SHP77 treated with DMSO at 0.1 percent for 48 hours (cell line): ENCODE data around the gene KIAA0513.

Source experiments
- DNase-seq: peaks from one replicate; lab custom pipeline; 2025; lab: John Stamatoyannopoulos, UW

Gene KIAA0513

DNA sequence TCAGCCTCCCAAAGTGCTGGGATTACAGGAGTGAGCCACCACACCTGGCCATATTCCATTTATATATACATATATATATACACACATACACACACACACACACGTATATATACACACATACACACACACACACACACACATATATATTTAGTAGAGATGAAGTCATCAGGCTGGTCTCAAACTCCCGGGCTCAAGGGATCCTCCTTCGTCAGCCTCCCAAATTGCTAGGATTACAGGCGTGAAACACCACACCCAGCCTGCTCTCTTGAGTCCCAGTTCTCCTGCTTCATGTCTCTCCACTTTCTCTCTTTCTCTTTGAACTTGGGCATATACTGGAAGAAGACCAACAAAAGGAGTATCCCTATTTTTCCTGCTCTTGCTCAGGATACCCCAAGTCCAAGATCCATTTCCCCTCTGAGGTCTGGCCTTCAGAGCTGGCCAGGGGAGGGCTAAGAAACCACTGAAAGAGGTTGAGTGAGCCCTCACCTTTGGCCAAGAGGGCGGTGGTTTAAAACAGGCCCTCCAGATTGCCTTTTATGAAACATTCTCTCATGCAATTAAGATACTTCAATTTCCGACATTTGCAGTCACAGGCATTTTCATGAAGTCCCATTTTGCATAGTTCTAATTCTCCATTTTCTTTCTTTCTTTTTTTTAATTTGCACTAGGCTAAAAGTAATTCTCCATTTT is 46.8 kb downstream of the KIAA0513 start:
- DNase-seq: no peak

DNA sequence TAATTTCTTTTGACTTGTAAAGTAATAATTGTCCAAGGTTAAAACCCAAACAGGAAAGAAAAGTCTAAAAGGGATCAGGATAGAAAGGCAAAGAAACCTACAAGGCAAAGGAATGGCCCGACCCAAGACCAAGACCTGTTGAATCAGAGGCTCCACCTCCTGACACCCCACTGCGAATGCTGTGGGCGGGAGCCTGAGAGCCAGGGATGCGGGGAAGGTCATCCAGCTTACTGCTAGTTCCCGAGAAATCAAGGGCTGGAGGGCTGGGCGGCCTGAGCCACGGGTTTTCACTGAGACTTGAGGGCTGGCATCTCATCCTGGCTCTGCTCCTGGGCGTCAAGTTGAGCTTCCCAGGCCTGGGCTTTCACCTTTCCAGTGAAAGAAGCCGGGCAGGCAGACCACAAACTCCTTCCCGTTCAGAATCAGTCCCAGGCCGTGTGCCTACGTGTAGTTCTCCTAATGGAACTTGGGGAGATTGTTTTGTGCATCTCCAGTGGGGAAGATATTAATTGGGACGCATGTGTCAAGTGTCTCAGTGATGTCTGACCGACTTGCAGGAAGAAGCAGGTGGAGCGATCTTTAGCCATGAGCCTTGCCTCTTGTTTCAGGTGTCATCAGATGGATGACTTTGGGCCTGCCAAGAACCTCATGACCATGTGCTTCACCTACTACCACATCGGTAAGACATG is 47.8 kb downstream of the KIAA0513 start:
- DNase-seq: no peak

DNA sequence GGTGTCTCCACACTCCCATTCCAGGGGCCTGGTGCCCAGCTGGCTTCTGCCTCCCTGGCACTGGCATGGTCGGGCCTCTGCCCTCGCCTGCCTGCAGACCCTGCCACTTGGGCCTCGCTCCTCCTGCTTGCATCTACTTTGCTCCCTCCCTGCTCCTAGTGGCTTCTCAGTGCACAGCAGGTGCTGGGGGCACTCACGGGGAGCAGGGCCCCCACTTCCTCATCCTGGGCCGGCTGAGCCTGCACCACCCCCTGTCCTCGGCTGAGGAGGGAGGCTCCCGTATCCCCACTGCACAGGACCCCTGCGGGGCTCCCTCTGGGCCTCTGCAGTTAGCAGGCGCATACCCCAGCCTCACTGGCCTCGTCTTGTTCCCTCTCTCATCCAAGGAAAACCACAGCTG is 49.4 kb downstream of the KIAA0513 start:
- DNase-seq: no peak

DNA sequence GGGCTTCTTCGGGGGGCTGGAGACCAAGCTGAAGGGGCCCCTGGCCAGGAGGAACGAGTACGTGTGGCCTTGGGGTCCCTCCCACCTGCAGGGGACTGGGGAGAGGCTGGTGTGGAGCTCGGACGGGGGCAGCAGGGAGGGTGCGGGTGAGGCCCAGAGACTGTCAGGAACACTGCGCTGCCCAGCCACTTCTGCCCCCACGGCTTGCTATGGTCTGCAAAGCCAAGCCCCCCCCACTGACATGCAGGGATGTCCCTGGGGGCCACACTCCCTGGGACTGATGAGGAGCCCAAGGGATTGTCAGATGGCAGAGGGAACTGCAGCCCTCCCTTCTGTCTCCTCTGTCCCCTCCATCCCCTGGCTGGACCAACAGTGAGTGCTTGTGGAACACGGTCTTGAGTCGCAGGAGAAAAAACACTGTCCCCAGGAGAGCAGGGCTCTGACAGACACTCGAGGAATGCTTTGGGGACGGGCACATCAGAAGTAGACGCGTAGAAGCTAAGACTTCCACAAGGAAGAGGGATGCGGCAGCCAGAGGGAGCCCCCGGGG is 50.1 kb downstream of the KIAA0513 start:
- no peak for DNase-seq

DNA sequence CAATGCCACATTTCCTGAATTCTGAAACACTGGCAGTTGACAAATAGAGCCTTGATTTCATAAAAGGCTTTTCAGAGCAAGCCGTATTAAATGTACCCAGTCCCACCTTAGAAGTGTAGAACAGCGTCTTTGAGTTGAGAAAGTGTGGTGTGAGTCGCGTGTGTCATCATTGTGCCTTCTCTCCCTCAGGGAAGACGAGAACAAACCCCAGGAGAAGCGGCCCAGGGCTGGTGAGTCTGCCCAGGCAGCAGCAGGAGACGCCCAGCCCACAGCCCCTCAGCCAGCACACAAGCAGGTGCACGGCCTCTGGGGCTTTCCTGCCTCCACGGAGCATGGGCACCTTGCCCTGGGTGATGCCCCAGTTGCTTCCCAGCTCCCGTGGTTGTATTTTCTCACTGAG is 50.6 kb downstream of the KIAA0513 start:
- no peak for DNase-seq

DNA sequence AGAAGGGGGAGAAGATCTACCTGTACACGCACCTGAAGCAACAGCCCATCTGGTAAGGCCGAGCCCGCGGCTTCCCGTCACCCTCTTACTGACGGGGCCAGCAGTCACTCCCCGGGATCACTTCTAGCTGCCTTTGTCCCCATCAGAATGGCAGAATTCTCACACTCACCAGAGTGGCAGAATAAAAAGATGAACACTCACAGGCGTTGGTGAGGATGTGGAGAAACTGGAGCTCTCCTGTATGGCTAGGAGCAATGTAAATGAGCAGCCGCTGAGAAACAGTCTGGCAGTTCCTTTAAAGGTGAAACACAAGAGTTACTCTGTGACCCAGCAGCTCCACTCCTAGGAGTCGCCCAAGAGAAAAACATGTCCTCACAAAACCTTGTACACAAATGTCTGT is 51.4 kb downstream of the KIAA0513 start:
- no peak for DNase-seq

DNA sequence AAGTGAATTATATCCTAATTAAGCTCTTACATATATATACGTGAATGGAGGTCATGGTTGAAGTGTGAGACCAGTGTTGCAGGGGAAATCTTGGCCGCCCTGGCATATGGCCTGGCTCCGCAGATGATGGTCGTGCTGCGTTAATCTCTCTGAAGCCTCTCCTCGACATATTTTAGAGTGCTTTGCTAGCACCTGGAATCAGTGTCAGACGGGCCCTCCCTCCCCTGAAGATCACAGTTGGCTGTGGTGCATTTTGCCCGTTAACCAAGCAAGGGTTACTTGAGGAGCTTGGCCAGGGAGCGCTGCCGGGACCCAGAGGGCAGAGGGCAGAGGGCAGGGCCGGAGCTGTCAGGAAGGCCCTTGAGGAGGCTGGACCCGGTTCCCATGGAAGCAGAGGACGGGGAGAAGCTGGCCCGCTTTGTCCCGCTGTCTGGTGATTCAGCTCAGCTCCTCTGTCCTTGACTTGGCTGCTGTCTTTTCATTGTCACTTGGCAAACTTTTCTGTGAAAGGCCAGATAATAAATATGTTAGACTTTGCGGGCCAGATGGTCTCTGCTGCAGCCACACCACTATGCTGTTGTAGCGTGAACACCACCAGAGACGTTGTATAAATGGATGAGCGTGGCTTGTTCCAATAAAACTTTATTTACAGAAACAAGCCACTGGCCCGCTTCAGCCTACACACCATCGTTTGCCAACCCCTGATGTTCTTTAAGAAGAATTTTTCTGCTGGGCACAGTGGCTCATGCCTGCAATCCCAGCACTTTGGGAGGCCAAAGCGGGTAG is 52.4 kb downstream of the KIAA0513 start:
- no peak for DNase-seq

DNA sequence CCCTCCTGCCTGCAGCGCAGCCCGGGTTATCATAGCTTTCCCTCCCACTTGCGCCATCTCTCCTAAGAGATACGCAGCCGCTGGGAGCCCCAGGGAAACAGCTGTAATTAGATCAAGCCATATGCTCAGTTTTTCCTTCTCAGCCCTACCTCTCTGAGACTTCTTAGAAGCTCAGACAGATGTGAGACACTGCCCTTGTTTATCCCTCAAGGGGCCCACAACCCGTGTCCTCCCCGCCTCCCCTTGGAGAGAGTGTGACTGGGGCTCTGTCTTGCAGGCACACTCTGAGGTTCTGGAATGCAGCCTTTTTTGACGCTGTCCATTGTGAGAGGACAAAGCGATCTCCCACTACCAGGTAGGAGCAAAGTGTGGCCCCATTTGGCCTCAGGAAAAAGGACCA is 53.4 kb downstream of the KIAA0513 start:
- no peak for DNase-seq

DNA sequence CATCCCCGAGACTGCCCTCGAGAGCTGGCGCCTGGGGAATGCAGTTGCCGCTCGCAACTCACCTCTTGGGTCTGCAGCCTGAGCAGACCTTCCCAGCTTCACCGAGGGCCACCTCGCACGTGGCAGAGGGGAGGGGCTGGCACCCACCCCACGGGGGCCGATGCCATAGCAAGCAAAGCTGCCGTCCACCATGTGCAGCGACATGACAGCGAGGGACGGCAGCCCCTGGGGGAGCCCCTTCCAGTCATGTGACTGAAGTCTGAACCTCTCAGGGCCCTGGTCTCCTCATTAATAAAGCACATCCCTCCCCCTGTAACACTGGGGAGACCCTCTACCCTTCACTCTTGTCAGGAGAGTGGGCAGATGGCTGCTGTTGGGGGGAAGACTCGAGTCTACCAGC is 54.2 kb downstream of the KIAA0513 start:
- no peak for DNase-seq

DNA sequence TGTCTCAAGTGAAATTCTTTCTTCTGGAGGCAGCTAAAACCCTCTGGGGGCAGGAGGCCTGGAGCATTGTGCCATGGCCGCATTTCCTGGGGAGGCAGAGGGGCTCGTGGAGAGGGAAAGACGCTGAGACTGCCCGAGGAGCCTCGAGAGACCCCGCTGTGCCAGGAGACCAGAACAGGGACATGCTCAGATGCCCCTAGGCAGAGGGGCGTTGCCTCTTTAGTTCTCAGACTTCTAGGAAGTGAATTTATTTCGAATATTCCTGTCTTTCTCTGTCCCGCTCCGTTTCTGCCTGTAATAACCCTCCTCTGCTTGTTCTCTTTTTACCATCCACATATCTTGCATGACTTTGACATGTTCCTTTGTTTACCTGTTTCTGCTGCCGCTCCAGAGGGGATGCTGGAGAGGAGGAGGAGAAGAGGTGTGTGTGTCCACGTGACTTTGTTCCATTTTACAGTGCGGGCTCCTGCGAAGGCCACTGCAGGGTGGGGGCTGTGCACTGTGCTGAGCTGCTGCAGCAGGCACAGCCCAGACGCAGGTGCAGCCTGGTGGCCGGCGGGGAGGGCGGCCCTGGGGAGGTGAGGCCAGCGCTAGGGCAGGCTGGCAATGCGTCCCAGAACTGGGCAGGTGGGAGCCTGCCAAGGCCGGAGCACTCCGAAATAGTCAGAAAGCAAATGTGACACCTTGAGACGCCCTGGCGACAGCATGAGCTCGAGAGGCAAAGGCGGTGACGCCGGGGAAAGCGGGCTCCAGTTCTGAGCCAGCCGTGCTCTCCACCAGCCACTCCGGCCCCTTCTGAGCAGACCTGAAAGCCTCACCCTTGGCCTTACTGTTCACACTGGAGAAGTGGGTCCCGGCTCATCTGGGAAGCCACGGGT is 54.8 kb downstream of the KIAA0513 start:
- DNase-seq: no peak

DNA sequence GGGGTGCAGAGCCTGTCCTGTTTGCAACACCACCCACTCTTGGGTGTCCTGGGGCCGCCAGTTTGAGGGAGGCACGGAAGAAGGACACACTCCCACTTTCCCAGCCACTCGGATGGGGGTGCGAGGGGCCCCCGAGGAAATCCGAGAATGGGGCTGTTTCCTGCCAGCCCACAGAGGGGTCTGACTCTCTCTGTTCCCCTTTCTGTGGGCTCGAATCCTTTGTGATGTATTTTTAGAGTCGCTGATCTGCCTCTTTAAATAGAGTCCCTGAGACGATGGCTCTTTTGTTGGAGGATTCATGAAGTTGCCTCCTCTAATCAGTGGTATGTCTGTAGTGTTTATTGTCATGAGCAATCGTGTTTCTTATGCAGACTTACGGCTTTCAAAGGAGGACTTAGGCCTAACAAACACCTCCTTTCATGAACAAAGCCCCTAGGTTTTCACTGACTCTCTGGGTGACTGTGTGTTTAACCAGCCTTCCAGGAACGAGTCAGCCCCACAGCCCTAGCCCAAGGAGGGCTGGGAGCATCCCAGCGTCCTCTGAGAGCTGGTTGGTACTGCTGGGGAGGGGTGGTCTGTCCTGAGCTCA is 55.5 kb downstream of the KIAA0513 start:
- DNase-seq: no peak

DNA sequence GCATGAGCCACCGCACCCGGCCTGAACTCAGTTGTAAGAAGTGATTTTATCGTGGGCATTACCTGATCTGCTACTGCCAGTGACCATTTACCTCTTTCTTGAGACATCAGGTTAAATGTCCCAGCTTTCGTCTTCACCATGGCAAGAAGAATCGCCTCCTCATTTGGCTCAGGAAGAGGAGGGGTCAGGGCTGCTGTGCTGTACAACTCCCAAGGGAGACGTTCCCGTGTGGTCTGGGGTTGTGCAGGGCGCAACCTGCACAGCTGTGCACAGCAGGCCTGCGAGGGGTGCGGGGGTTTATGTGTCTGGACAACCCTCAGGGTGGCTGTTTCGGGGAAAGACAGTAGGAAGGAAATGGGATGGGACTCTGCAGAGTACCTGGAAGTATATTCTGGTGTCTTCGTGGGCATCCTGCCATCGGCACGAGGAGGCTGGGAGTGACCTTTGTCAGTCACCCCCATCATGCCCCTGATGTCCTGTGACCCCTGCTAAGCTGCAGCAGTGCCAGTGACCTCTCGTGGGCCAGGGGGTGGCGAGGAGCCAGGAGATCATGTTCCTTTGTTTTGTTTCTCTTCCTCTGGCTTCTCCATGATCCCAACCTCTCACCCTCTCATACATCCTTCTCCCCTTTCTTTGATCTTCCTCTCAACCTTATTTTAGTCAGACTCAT is 57.4 kb downstream of the KIAA0513 start:
- no peak for DNase-seq

DNA sequence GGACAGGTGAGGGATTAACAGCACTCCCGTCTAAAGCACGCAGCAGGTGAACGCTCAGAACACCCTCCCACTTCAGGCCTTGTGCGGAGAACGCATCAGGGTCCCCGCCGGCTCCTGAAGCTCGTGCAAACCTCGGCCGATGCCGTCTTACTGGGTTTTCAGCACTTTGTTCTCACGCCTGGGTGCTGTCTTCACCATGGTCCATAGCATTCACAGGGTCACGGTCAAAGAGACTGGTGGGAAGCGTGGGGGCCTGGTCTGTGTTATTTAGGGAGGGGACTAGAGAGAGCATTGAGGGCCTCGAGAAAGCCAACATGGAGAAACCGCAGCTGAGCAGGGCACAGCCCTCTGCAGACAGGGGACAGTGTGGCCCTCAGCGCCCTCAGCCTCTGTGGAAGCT is 58.1 kb downstream of the KIAA0513 start:
- no peak for DNase-seq

DNA sequence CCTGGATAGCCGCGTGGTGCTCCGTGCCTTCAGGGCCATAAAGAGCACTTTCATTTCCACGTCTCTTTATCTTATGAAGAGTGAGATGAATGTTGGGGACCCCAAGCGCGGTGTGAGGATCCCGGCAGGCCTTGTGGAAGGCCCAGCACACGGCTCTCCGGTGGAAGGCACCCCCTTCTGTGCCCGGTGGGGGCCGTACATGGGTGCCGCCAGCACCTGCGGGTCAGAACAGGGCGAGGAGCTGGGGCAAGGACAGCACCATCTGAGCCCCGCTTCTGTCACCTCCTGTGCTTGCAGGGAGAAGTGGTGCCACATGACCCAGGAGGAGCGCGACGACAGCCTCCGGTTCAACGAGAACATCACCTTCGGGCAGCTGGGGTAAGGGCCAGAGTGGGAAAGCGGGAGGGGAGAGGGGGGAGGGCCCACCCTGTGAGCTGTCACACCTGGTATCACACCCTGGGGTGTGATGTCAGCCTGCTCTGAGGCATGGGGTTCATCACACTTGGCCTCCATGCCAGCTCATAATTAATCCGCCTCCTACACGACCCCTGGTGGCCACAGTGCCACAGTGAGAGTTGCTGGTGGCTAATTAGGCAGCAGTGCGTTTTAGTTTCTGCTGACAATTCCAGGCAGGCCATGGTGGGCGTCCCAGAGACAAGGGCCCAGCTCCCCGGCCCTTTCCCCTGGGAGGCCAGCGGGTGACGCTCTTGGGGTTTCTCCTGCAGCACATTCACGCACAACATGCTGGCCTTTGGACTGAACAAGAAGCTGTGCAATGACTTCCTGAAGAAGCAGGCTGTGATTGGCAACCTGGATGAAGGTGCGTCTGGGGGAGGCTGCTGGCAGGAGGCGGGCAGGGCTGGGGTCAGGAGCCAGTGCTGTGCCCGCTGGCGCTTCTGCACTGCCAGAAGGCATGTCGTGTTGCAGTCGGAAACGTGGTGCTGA is 59.0 kb downstream of the KIAA0513 start:
- peak; percentile 21 for DNase-seq

DNA sequence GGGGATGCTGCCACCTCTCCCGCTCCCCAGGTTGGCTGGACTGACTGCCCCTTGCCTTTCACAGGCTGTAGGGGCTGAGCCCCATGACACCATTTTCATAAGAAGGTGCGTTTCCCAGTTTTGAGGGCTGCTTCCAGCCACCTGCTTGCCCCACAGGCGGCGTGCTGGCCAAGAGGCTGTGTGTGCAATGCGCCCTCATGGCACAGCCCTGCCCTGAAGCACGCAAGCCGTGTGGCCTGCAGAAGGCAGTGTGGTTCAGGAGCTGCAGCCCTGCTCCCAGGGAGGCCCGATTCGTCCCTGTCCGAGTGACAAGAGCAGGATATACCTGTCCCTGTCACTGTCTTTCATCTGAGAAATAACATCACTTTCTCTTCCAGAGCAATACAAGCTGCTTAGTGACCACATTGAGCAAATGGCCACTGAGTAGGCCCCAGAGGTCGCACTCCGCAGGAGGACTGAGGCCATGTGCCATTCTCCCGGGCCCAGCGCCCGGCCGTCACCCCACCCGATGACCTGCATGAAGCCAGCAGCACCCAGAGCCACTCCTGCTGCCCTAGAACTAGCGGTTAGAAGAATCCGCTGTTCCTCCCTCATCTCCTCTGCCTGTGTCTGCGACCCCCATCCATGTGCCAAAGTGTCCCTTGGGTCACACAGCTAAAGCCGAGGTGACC is 60.4 kb downstream of the KIAA0513 start:
- DNase-seq: no peak

DNA sequence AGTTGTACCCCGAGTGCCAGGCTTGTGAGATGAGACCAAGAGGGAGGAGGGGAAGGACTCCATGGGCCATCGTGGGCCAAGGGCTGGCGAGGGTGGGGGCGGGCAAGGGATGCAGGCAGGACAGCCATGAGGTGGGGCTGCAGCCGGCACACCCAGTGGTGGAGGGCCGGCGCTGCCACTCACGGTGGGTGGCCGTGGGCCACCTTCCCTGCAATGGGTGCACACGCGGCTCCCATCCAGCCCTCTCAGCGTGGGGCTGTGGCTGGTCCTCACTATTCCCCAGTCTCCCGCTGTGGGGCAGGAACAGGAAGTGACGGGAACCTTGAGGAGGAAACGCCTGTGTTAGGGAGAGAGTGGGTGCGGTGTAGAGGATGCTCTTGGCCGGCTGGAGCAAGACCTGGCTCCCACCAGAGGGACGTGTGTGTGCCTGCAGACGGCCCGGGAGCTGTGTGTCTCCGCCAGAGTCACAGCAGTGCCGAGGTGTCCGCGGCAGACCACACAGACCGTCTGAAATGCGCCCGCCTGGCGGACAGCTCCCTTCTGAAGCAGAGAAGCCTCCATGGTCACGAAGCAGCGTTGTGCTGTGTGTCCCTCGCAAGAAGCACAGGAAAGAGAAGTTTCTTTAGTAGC is 61.1 kb downstream of the KIAA0513 start:
- DNase-seq: no peak

DNA sequence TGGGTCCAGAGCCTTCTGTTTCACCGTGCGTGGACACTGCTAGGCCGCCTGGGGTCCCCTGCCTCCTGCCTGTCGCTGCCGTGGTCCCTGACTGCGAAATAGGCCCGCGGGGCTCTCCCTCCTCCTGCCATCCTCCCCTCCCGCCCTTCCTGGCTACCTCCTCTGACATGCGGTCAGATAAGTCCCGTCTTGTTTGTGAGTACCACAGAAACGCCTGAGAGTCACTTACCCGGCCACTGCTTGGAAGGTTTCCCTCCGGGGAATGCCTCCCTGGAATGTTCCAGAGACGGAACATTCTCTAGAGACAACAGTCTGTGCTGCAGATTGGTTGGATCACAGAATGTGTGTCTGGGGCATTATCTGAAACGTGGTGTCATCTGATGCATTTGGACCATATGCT is 61.9 kb downstream of the KIAA0513 start:
- no peak for DNase-seq

DNA sequence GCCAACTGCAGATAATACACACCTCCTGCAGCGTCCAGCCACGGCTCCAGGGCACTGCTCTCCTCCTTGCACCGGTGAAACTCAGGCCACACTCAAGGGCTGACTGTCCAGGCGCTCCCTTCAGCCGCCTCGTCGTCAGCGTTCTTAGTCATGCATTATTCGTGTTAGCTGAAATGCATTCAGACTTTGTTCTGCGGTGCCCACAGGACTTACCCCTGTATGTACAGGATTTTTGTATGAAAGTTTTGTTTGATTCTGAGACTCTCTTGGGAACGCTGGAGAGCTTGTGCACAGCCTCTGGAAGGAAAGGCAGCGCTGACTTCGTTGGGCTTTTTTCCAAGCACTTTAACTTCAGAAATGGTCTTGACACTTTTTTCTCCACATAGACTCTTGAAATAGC is 62.6 kb downstream of the KIAA0513 start:
- DNase-seq: no peak
